DLD1 (cell line): Measurements from ENCODE around the gene NMNAT3.

Source experiments
- in situ Hi-C: cut with HindIII; loops from 2 replicates; pipeline ENCODE4 v1.10.0; 2017; ENCODE audit warnings: low sequenced_read_pairs

The NMNAT3 gene

DNA sequence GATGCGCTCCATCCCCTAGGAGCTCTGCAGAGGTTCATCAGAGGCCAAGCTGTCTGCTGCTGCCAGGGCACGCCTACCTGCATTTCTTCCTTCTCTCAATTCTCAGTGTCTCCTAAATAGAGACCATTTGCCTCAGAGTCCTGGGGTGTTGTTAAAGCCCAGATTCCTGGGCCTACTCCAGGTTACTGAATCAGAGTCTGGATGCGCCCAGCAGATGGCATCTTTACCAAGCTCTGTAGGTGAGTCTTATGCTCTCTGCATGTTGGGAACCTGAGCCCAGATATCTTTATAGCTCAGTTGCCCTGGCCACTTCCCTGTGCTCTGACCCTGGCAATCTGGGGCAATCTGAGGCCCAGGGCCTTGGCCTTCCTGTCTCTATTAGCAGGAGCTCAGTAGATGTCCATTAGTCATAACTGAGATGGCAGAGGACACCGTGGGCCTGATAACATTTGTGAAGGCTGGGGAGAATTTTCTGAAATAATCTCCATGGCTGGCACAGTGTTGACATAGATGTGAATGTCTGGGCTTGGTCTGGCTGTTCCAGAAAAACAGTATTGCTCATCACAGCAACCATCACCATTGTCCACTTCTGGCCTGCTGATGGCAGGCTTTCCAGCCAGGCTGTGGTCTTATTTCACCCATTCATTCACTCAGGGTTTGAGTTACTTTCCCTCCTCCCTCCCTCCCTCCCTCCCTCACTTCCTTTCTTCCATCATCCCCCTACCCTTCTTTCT, 125.0 kb downstream of the NMNAT3 start:
- in situ Hi-C loops = no loop called here

DNA sequence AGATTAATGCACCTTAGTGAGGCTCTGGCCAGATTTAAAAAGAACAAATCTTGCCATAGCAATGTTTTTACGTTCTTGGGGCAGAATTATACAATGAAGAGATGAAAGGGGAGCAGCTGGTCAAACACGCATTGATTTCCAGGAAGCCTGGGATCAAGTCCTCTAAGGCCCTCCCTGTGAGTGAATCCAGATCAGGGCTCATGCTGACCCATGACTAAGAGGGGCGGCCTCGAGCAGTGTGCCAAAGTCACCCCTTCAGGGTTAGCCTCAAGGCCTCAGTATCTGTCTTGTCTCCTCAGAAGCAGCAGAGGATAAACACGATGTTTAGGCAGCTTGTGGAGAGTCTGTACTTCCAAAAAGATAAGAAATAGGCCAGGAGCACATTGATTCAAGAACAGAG, 129.0 kb downstream of the NMNAT3 start:
- in situ Hi-C loops = no loop called here

DNA sequence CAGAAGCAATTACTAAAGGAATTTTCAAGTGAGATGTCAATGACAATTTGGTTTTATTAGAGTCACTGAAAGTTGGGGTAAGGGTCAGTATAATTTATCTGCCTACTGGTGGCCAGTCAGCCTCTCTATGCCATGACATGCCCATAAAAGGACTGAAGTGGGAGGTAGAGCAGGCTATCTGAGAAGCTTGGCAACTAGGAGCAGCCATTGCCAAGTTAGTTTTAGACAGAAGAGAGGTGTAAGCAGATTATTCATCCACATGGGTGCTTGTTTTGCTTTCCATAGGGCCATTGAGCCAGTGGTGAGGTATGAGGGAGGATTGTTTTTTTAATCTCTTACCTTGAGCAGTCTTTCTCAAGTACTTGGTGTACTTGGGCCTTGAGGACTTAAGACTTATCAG, 130.1 kb downstream of the NMNAT3 start:
- in situ Hi-C loops = no loop called here

GRCh38 chr3:139546772-139547171, 131.0 kb downstream of the NMNAT3 start:
- in situ Hi-C loops = no loop called here

DNA sequence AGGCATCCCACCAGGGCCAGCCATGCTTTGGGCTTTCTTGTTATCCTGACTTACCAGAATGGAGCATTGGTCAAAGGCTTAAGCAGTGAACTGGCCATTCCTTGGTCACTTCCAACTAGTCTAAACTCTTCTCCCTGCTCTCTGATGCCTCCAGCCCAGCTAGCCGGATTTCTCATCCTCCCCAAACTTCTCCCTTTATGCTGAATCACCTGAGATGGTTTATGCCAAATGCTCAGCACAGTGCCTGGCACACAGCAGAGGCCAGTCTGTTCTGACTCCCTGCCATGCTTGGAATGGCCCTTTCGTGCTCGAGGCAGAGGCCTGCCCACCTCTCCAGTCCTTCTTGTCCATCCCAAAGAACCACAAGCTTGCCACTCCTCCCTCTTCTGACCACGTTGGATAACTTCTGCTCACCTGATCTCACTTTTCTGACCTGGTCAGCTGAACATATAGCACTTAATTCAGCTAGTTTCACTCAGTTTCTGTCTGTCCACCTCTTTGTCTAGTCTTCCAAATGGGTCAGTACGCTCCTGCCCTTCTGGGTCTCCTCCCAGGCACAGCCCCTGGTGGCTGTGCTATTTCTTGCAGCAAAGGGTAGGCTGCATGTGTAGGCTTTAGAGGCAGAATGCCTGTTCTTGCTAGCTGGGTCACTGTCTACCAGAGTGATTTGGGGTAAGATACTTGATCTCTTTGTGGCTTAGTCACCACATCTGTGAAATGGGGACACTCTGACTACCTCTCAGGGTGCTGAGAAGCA, 136.1 kb downstream of the NMNAT3 start:
- in situ Hi-C loops = no loop called here

- in situ Hi-C loops = no loop called here
Observed at GRCh38 chr3:139540651-139541531, 136.9 kb downstream of the NMNAT3 start.

- in situ Hi-C loops = no loop called here
Observed at GRCh38 chr3:139538733-139539132, 139.0 kb downstream of the NMNAT3 start.

- in situ Hi-C loops = no loop called here
Observed at GRCh38 chr3:139537795-139538621, 139.8 kb downstream of the NMNAT3 start.

- in situ Hi-C loops = no loop called here
Observed at GRCh38 chr3:139537361-139537760, 140.4 kb downstream of the NMNAT3 start.

DNA sequence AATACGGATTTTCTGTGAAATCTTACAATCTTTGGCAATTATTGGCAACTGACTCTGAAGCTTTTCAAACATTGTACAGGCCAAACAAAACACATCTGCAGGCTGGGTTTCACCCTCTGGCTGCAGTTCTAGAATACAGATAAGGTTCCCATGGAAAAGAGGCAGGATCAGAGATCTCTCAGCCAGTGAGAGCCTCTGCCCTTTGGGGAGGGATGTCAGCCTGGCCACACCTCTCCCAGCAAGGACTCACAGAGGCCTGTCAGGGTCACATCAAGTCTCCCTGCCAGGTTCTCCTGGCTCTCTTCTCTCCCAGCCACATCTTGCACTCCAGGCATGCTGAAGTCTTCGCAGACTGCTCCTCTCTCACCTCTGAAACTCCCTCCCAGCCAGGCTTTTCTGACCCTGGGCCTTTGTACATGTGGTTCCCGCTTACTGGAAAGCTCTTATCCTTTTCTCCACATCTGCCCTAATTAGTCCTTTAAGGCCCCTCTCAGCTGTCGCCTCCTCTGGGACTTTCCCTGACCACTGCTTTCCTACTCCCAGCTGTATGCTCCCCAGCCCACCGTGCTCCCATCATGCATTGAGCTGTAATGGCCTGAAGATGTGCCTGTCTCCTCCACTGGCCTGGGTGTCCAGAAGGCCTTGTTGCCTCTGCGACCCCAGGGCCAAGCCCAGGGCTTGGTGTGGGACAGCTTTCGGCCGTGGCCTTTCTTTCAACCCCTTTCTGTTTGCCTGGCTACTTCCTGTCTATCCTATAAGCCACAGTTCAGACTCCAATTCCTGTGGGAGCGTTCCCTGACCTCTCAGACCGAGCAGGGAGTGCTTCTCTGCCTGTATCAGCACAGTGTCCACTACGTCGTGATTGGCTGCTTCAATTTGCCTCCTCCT, 142.5 kb downstream of the NMNAT3 start:
- in situ Hi-C loops = no loop called here

DNA sequence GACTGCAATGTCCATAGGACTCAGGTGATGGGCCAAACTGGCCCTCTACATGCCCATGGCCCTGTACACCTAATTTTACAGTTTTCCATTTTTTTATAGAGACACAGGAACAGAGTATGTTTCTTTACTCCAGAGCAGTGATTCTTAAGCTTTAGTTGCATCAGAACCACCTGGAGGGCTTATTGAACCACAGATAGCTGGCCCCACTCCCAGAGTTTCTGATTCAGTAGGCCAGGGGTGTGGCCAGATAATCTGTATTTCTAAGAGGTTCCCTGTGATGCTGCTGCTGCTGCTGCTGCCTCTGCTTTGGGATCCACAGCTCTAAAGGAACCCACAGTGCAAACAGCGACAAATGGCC, 143.3 kb downstream of the NMNAT3 start:
- in situ Hi-C loops = no loop called here

DNA sequence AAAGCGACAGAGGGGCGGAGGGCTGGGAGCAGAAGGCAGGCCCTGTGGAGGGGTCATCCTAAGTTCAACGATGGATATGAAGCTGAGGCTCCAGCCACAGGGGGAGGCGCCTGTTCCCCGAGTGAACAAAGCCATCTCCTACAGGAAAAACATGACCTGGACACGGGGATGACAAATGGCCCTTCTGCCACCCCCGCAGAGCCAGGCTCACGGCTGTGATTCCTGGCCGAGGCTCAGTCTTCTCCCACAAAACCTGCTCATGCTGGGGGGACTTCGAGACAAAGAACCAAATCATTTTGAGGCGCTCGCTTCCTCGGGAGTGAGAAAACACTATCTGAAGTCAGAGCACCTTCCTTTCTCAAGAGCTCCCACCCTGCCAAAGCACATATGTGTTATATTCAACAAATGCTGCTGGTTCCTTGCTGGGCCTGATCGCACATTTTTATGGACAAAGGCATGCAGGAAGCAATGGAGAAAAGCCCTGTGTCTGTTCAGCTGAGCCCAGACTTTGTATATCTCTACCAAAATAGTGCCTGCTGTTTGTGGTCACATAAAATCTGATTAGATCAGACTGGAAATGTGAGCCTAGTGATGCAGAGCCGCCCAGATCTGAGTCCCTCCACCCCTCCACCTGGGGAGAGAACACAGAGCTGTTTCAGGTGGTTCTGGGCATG, 143.9 kb downstream of the NMNAT3 start:
- in situ Hi-C loops = no loop called here

DNA sequence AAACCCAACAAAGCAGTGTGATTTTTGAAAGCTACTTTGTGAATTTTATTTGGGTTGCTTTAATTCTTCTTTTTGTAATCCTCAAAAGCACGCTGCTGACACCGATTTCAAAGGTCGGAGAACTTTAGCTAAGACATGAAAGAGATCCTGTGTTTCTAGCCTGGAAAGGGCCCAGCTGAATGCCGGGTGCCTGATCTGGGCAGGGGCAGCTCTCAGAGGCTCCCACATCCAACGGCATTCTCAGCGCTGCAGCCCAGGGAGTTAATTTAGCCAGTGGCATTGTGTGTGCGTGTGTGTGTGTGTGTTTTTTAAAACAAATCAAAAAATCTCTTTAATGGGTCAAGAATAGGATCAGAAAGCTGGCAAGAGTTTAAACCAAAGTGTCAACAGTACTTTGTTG, 144.8 kb downstream of the NMNAT3 start:
- in situ Hi-C loops = no loop called here

GRCh38 chr3:139530717-139531116, 147.1 kb downstream of the NMNAT3 start:
- in situ Hi-C loops = no loop called here

- in situ Hi-C loops = no loop called here
Observed at GRCh38 chr3:139529662-139530061, 148.1 kb downstream of the NMNAT3 start.

DNA sequence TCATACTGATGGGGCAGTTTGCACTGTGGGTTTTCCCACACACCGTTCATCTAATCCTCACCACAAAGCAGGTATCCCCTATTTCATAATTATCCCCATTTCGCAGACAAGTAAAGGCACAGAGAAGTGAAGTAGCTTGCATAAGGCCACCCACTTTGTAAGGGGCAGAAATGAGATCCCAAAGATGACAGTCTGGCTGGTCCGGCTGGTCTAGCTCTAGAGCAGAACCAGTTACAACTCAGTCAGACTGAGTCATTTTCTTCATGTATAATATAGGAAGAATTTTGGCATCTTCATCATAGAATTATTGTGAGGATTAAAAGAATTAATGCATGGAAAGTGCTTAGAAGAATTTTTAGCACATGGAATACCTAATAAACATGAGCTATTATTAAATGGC, 148.8 kb downstream of the NMNAT3 start:
- in situ Hi-C loops = no loop called here

DNA sequence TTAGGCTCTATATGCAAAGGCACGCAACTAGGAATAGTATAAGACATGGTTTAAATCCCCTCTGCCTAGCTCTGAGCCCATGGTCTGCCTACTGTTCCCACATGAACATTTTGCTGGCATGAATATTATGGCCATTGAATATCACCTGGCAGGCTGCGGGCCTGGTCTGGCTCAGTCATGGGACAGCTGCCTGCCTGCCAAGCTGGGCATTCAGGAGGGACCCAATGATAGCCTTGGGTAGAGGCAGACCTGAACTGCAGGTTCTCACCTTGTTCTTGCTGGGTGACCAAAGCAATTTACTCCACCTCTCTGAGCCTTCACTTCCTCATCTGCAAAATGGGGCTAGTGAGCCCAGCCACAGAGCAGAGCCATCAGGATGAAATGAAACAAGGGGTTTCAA, 149.5 kb downstream of the NMNAT3 start:
- in situ Hi-C loops = no loop called here

- in situ Hi-C loops = no loop called here
Observed at GRCh38 chr3:139527265-139527664, 150.5 kb downstream of the NMNAT3 start.

DNA sequence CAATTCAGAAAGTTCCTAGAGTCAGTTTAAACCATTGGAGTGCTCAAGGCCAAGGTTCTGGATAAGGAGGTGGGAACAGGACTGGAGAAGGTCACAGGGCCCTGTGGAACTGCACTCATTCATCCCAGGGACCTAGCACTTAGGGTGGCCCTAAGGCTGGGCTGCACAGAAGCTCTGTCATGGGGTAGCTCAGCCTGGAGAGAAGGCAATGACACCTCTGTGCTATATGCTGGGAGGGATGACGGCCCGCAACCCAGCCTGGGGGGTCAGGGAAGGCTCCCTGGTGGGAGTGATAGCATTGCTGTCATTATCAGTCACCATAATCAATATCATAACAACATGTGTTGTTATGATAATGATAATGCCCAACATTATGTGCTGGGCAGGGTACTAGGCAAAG, 151.6 kb downstream of the NMNAT3 start:
- in situ Hi-C loops = no loop called here
